Activated T-cell treated with anti-CD3 and anti-CD28 coated beads, Interleukin-2, amount 50 U/mL, for 72 hours (primary cell): Measurements from ENCODE around the gene C1orf198. TPM values are rescaled to one million over a fixed set of nuclear protein-coding genes. Genes with fewer than 3 reads are reported as not detected.

Source experiments
- ATAC-seq, 2 donors: fragments of 150-1000 bp; cut with Tn5 transposase; replicated peaks in 1 of 2; 2 replicates each; pipeline ENCODE4 v1.10.0; 2021; ENCODE audit warnings: moderate library complexity in 2 of 2, mild to moderate bottlenecking in 1 of 2
- DNase-seq, 2 donors: peaks; one replicate each; pipeline ENCODE4 v3.0.0; 2021 to 2022; ENCODE audit warnings: mixed read lengths in 1 of 2
- H3K27ac Mint-ChIP-seq: one replicate; pipeline ENCODE4 v1.8.0; 2022; ENCODE audit warnings: mild to moderate bottlenecking, moderate library complexity, mixed read lengths
- H3K27me3 Mint-ChIP-seq: one replicate; pipeline ENCODE4 v1.8.0; 2022; ENCODE audit warnings: low read depth, mixed read lengths
- H3K36me3 Mint-ChIP-seq, 2 donors: one replicate each; pipeline ENCODE4 v1.8.0; 2022; ENCODE audit warnings: mixed read lengths in 2 of 2, mild to moderate bottlenecking in 1 of 2; ENCODE audit not compliant: insufficient read depth in 2 of 2
- H3K4me1 Mint-ChIP-seq: one replicate; pipeline ENCODE4 v1.8.0; 2022; ENCODE audit warnings: low read depth, mixed read lengths
- H3K4me3 Mint-ChIP-seq, 2 donors: one replicate each; pipeline ENCODE4 v1.8.0; 2022; ENCODE audit warnings: mild to moderate bottlenecking in 2 of 2, mixed read lengths in 2 of 2, moderate library complexity in 2 of 2
- H3K9me3 Mint-ChIP-seq, 2 donors: one replicate each; pipeline ENCODE4 v1.8.0; 2022; ENCODE audit warnings: mixed read lengths in 2 of 2
- total RNA-seq, 2 donors: library from RNA; stranded (reverse); gene quantifications; one replicate each; pipeline ENCODE4 v1.2.3, GENCODE V29; 2022

Gene C1orf198
- total RNA-seq, 2 donors from 2014 or later = 5.4 to 7.6 TPM

GRCh38 chr1:230804396-230804795 lies 63.9 kb downstream of the C1orf198 start:
- Mint-ChIP-seq H3K4me1 (no peaks in the 10 kb centered on the region), H3K9me3 (peaks cover 2% of the 10 kb centered on the region in 2 donors), H3K27me3 (peaks cover 9% of the 10 kb centered on the region), H3K36me3 (peaks cover 0 to 3% of the 10 kb centered on the region in 2 donors), H3K4me3 (no peak overlapping the region), H3K27ac (no peak overlapping the region)
- DNase-seq = no peak
- no peak for ATAC-seq

- H3K27me3 Mint-ChIP-seq = peaks cover 16% of the 10 kb centered on the region
- H3K9me3 Mint-ChIP-seq = no peaks in the 10 kb centered on the region
- peaks cover 0 to 2% of the 10 kb centered on the region in 2 donors for H3K36me3 Mint-ChIP-seq
- H3K4me1 Mint-ChIP-seq = no peaks in the 10 kb centered on the region
- DNase-seq = no peak
- H3K4me3 Mint-ChIP-seq = no peak overlapping the region
- H3K27ac Mint-ChIP-seq = no peak overlapping the region
- no peak for ATAC-seq
Measured at GRCh38 chr1:230800891-230801840, 67.2 kb downstream of the C1orf198 start.

- Mint-ChIP-seq H3K27ac (no peak overlapping the region), H3K9me3 (no peaks in the 10 kb centered on the region)
Measured at GRCh38 chr1:230798491-230798890, 69.8 kb downstream of the C1orf198 start.

GRCh38 chr1:230797942-230798365 lies 70.4 kb downstream of the C1orf198 start:
- Mint-ChIP-seq H3K4me3 (no peak overlapping the region), H3K27me3 (peaks cover 16% of the 10 kb centered on the region), H3K9me3 (no peaks in the 10 kb centered on the region), H3K4me1 (no peaks in the 10 kb centered on the region), H3K36me3 (no peaks in the 10 kb centered on the region), H3K27ac (no peak overlapping the region)
- DNase-seq = peak; percentile 7 to 12
- no peak for ATAC-seq

More at GRCh38 chr1:230798491-230798890, 69.8 kb downstream of the C1orf198 start:
- H3K4me3 Mint-ChIP-seq = no peak overlapping the region
- ATAC-seq = no peak
- H3K36me3 Mint-ChIP-seq = no peaks in the 10 kb centered on the region
- H3K4me1 Mint-ChIP-seq = no peaks in the 10 kb centered on the region
- H3K27me3 Mint-ChIP-seq = peaks cover 16% of the 10 kb centered on the region
- DNase-seq = no peak

- Mint-ChIP-seq H3K4me3 (no peak overlapping the region), H3K27ac (no peak overlapping the region)
- no peak for ATAC-seq
Measured at GRCh38 chr1:230797376-230797920, 70.9 kb downstream of the C1orf198 start.

GRCh38 chr1:230796626-230797025 lies 71.7 kb downstream of the C1orf198 start:
- Mint-ChIP-seq H3K4me1 (peaks cover 3% of the 10 kb centered on the region), H3K4me3 (no peak overlapping the region), H3K27ac (no peak overlapping the region), H3K36me3 (no peaks in the 10 kb centered on the region), H3K27me3 (peaks cover 17% of the 10 kb centered on the region), H3K9me3 (no peaks in the 10 kb centered on the region)
- no peak for DNase-seq
- ATAC-seq = no peak

More at GRCh38 chr1:230797376-230797920, 70.9 kb downstream of the C1orf198 start:
- Mint-ChIP-seq H3K27me3 (peaks cover 16% of the 10 kb centered on the region), H3K9me3 (no peaks in the 10 kb centered on the region), H3K36me3 (no peaks in the 10 kb centered on the region), H3K4me1 (no peaks in the 10 kb centered on the region)
- DNase-seq = no peak

GRCh38 chr1:230794871-230795605 lies 73.3 kb downstream of the C1orf198 start:
- no peak for DNase-seq
- peaks cover 3% of the 10 kb centered on the region for H3K4me1 Mint-ChIP-seq
- no peaks in the 10 kb centered on the region for H3K36me3 Mint-ChIP-seq
- no peak overlapping the region for H3K27ac Mint-ChIP-seq
- no peak for ATAC-seq
- H3K9me3 Mint-ChIP-seq = no peaks in the 10 kb centered on the region
- peaks cover 16% of the 10 kb centered on the region for H3K27me3 Mint-ChIP-seq
- no peak overlapping the region for H3K4me3 Mint-ChIP-seq

- Mint-ChIP-seq H3K27ac (no peak overlapping the region), H3K4me3 (no peak overlapping the region), H3K9me3 (no peaks in the 10 kb centered on the region), H3K4me1 (peaks cover 3% of the 10 kb centered on the region), H3K36me3 (no peaks in the 10 kb centered on the region), H3K27me3 (peaks cover 16% of the 10 kb centered on the region)
- DNase-seq (no peak), ATAC-seq (no peak)
Measured at GRCh38 chr1:230794431-230794830, 73.9 kb downstream of the C1orf198 start.

- ATAC-seq (no peak), DNase-seq (no peak)
- peaks cover 3% of the 10 kb centered on the region for H3K4me1 Mint-ChIP-seq
- H3K27me3 Mint-ChIP-seq = peaks cover 19% of the 10 kb centered on the region
- no peak overlapping the region for H3K4me3 Mint-ChIP-seq
- H3K9me3 Mint-ChIP-seq = no peaks in the 10 kb centered on the region
- no peak overlapping the region for H3K27ac Mint-ChIP-seq
- H3K36me3 Mint-ChIP-seq = no peaks in the 10 kb centered on the region
Measured at GRCh38 chr1:230793463-230793745, 74.9 kb downstream of the C1orf198 start.

GRCh38 chr1:230792691-230793462 lies 75.4 kb downstream of the C1orf198 start:
- Mint-ChIP-seq H3K36me3 (no peaks in the 10 kb centered on the region), H3K4me1 (peaks cover 3% of the 10 kb centered on the region), H3K9me3 (no peaks in the 10 kb centered on the region), H3K4me3 (no peak overlapping the region), H3K27ac (no peak overlapping the region), H3K27me3 (peaks cover 23% of the 10 kb centered on the region)
- DNase-seq (no peak), ATAC-seq (no peak)

- ATAC-seq (no peak), DNase-seq (no peak)
- Mint-ChIP-seq H3K27ac (no peak overlapping the region), H3K4me1 (peaks cover 3% of the 10 kb centered on the region), H3K36me3 (no peaks in the 10 kb centered on the region), H3K27me3 (peaks cover 17% of the 10 kb centered on the region), H3K9me3 (no peaks in the 10 kb centered on the region), H3K4me3 (no peak overlapping the region)
Measured at GRCh38 chr1:230791986-230792564, 76.2 kb downstream of the C1orf198 start.

GRCh38 chr1:230790026-230790425 lies 78.3 kb downstream of the C1orf198 start:
- no peak for ATAC-seq
- DNase-seq = no peak
- no peaks in the 10 kb centered on the region for H3K36me3 Mint-ChIP-seq

More at GRCh38 chr1:230790026-230790425, 78.3 kb downstream of the C1orf198 start:
- Mint-ChIP-seq H3K9me3 (no peaks in the 10 kb centered on the region), H3K4me1 (peaks cover 3% of the 10 kb centered on the region), H3K4me3 (no peak overlapping the region), H3K27me3 (peaks cover 16% of the 10 kb centered on the region), H3K27ac (no peak overlapping the region)
